GM12872 (cell line): ENCODE data around the gene NDC80.

ENCODE experiments used
- CTCF ChIP-seq: IDR thresholded peaks from 3 replicates; pipeline ENCODE4 v1.5.1; 2011; ENCODE audit warnings: low read depth, mild to moderate bottlenecking, low read length, moderate library complexity; ENCODE audit not compliant: insufficient read depth

Gene NDC80

GRCh38 chr18:2655954-2656236, 84.5 kb downstream of the NDC80 start:
- TF ChIP-seq CTCF = no peak

GRCh38 chr18:2656237-2656980, 85.1 kb downstream of the NDC80 start:
- no peak for TF ChIP-seq CTCF

- TF ChIP-seq CTCF = no peak
These were observed 85.7 kb downstream of the NDC80 start for GRCh38 chr18:2656981-2657512.

- TF ChIP-seq CTCF = no peak
These were observed 86.6 kb downstream of the NDC80 start for GRCh38 chr18:2657788-2658458.

- TF ChIP-seq CTCF = no peak
These were observed 91.6 kb downstream of the NDC80 start for GRCh38 chr18:2662990-2663389.
